ENCODE measurements around the gene WDR33.

DNA sequence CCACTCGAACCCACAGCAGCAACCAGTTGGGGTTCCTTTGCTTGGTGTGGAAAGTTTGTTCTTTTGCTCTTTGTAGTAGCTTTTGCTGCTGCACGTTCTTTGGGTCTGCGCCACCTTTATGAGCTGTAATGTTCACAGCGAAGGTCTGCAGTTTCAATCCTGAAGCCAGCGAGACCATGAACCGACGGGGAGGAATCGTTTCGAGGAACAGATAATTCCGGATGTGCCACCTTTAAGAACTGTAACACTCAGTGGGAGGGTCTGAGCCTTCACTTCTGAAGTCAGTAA is 150.7 kb downstream of the WDR33 start:
- no peak for TF ChIP-seq YY1 (IDR thresholded peaks at IDR 0.05; ENCODE audit: insufficient read depth, insufficient read length)
- TF ChIP-seq SUZ12 (IDR thresholded peaks at IDR 0.05; ENCODE audit: extremely low read depth, insufficient read depth, insufficient read length): no peak
